ENCODE results near the gene STK32B. TPM values are rescaled to one million over a fixed set of nuclear protein-coding genes. Genes with fewer than 3 reads are reported as not detected.
A peak's percentile ranks its signal among the peaks of the same experiment; 100 is the strongest.

The STK32B gene
- total and polyA plus RNA-seq, 3 donors from 2014 or later: 17.5 to 29.7 (median 22.6) TPM

DNA sequence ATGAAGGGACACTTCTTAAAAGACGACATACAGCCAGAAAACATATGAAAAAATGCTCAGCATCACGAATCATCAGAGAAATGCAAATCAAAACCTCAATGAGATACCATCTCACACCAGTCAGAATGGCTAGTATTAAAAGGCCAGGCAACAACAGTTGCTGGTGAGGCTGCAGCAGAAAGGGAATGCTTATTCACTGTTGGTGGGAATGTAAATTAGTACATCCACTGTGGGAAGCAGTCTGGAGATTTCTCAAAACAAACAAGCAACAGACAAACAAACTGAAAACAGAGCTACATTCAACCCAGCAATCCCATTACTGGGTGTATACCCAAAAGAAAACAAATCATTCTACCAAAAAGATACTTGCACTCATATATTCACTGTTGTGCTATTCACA, 459.2 kb downstream of the STK32B start:
- no peak for DNase-seq

DNA sequence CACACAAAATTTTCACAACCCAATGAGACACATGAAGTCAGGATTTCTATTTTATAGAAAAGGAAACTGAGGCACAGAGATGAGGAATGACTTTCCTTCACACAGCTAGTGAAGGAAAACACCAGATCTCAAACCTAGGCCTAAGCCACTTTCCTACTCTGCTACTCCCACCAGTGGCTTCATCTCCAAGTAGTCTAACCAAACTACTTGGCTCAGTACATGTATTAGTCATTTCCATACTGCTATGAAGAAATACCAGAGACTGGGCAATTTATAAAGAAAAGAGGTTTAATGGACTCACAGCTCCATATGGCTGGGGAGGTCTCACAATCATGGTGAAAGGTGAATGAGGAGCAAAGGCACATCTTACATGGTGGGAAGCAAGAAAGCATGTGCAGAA, 460.5 kb downstream of the STK32B start:
- no peak for DNase-seq
- Histone ChIP-seq H3K27ac (no peak overlapping the region), H3K4me3 (no peak overlapping the region), H3K27me3 (no peaks in the 10 kb centered on the region), H3K36me3 (ENCODE audit: low read depth, missing control alignments) (no peaks in the 10 kb centered on the region), H3K9me3 (no peaks in the 10 kb centered on the region), H3K4me1 (no peaks in the 10 kb centered on the region)
- TF ChIP-seq, protein P1, sequence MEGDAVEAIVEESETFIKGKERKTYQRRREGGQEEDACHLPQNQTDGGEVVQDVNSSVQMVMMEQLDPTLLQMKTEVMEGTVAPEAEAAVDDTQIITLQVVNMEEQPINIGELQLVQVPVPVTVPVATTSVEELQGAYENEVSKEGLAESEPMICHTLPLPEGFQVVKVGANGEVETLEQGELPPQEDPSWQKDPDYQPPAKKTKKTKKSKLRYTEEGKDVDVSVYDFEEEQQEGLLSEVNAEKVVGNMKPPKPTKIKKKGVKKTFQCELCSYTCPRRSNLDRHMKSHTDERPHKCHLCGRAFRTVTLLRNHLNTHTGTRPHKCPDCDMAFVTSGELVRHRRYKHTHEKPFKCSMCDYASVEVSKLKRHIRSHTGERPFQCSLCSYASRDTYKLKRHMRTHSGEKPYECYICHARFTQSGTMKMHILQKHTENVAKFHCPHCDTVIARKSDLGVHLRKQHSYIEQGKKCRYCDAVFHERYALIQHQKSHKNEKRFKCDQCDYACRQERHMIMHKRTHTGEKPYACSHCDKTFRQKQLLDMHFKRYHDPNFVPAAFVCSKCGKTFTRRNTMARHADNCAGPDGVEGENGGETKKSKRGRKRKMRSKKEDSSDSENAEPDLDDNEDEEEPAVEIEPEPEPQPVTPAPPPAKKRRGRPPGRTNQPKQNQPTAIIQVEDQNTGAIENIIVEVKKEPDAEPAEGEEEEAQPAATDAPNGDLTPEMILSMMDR (IDR thresholded peaks at IDR 0.05): no peak
- no peak for TF ChIP-seq POLR2A (IDR thresholded peaks at IDR 0.05)
- intact Hi-C loops (cut with DNase I; ENCODE audit: low total_unique reads): no loop called here

More for the DNA sequence above, 459.2 kb downstream of the STK32B start:
- TF ChIP-seq POLR2A (IDR thresholded peaks at IDR 0.05): no peak
- TF ChIP-seq, protein P1 (IDR thresholded peaks at IDR 0.05): no peak
- Histone ChIP-seq H3K36me3 (ENCODE audit: low read depth, missing control alignments) (no peaks in the 10 kb centered on the region), H3K4me3 (no peak overlapping the region), H3K27me3 (no peaks in the 10 kb centered on the region), H3K27ac (no peak overlapping the region), H3K9me3 (no peaks in the 10 kb centered on the region), H3K4me1 (no peaks in the 10 kb centered on the region)
- 69 to 75% methylated on average over 2 of the region's 2 CpGs for WGBS, 2 donors
- intact Hi-C loops (cut with DNase I; ENCODE audit: low total_unique reads): no loop called here

DNA sequence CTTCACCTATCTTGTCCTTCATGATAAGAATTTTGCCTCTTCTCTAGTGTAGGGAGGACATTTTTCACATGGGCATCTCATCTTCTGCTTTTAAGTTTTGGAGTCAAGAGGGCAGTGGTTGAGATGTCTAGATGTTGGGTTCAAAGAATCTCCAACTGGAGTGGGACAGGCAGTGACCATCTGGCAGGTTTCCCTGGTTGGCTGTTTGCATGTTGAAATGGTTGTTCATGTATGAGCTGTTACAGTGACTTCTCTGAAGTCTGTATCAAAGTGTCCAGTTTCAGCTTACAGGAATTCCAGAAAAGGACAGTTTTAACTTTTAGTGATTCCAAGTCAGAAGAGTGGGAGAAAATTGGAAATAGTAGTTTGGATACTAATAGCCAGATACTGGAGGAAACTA, 464.4 kb downstream of the STK32B start:
- Histone ChIP-seq H3K4me1 (no peaks in the 10 kb centered on the region), H3K36me3 (ENCODE audit: low read depth, missing control alignments) (no peaks in the 10 kb centered on the region), H3K27ac (no peak overlapping the region), H3K9me3 (no peaks in the 10 kb centered on the region), H3K27me3 (no peaks in the 10 kb centered on the region), H3K4me3 (no peak overlapping the region)
- intact Hi-C loops (cut with DNase I; ENCODE audit: low total_unique reads): no loop called here
- no peak for TF ChIP-seq POLR2A (IDR thresholded peaks at IDR 0.05)
- TF ChIP-seq, protein P1 (IDR thresholded peaks at IDR 0.05): no peak
- no peak for DNase-seq

DNA sequence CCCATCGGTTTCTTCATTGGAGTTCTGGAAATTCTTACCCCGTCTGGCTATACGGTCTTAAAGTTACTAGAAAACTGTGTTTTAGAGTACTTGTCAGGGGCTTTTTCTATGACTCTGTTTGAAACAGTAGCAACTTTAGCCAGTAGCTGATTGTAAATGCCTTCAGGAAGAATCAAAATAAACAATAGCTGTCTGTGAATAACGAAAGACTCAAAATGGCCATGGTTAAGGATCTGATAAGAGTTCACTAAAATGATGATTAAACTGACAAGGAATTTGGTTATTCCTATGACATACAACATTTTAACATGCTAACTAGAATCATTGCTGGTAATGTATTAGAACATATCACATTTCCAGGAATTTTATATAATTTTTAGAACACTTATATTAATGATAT, 466.1 kb downstream of the STK32B start:
- H3K27me3 ChIP-seq: no peaks in the 10 kb centered on the region
- H3K9me3 ChIP-seq: no peaks in the 10 kb centered on the region
- no peak for DNase-seq
- no peaks in the 10 kb centered on the region for H3K36me3 ChIP-seq (ENCODE audit: low read depth, missing control alignments)
- no peak overlapping the region for H3K4me3 ChIP-seq
- H3K27ac ChIP-seq: no peak overlapping the region
- intact Hi-C loops (cut with DNase I; ENCODE audit: low total_unique reads): no loop called here
- H3K4me1 ChIP-seq: no peaks in the 10 kb centered on the region
- 70 to 77% methylated on average over 4 of the region's 4 CpGs for WGBS, 2 donors
- no peak for TF ChIP-seq POLR2A (IDR thresholded peaks at IDR 0.05)
- TF ChIP-seq, protein P1 (IDR thresholded peaks at IDR 0.05): no peak

DNA sequence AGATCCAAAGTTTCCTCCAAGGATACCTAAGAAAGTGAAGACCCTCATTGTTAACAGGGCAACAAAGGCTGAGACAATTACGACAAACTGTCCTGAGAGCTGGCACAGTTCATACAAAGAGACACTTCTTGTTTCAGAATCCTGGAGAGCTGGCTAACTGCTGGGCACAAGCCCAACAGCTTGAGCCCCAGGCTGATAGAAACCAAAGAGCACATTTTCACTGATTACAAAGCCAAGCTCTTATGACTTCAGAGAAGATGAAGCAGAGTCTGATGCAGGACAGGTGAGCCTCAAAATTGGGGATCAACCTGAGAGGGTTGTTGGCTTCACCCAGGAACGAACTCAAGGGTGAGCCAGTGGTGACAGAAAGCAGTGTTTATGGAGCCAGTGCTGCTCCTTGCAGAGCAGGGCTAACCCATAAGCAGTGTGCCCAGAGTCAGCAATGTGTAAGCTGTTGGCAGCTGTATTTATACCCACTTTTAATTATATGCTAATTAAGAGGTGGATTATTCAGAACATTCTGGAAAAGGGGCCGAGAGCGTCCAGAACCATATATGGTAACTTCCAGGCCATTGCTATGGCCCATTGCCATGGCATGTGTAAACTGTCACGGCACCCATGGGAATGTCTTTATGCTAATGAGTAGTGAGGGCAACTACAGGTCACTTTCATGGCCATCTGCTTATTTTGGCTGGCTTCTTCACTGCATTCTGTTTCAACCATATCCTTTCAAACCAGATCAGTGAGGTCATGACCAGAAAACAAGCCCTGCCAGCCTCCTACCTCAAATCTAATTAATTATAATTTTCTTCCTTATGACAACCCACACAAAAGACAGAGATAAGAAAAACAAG, 473.4 kb downstream of the STK32B start:
- WGBS, 2 donors: 55 to 57% methylated on average over 5 of the region's 5 CpGs
- intact Hi-C loops (cut with DNase I; ENCODE audit: low total_unique reads): no loop called here
- no peak overlapping the region for H3K4me3 ChIP-seq
- peak overlapping the region; percentile 23 for H3K27ac ChIP-seq
- H3K36me3 ChIP-seq (ENCODE audit: low read depth, missing control alignments): no peaks in the 10 kb centered on the region
- DNase-seq: peak; percentile 68
- no peaks in the 10 kb centered on the region for H3K27me3 ChIP-seq
- TF ChIP-seq, protein P1 (IDR thresholded peaks at IDR 0.05): no peak
- no peak for TF ChIP-seq POLR2A (IDR thresholded peaks at IDR 0.05)
- no peaks in the 10 kb centered on the region for H3K4me1 ChIP-seq
- no peaks in the 10 kb centered on the region for H3K9me3 ChIP-seq
